Measurements from ENCODE around the gene VPS45.
A peak's percentile ranks its signal among the peaks of the same experiment; 100 is the strongest.
"Not testable (repeated sequence)": the region's sequence is repeated elsewhere in the genome, so short reads cannot be mapped to it uniquely, and the experiment has no call there.

The VPS45 gene

GRCh38 chr1:150138044-150138443 lies 70.5 kb downstream of the VPS45 start:
- no peak for DNase-seq

- no peak for DNase-seq
Measured at GRCh38 chr1:150141452-150141851, 73.9 kb downstream of the VPS45 start.

GRCh38 chr1:150142083-150142482 lies 74.5 kb downstream of the VPS45 start:
- DNase-seq: no peak

GRCh38 chr1:150144606-150145005 lies 77.0 kb downstream of the VPS45 start:
- no peak for DNase-seq

- DNase-seq: not testable (repeated sequence)
Measured at GRCh38 chr1:150146016-150146415, 78.4 kb downstream of the VPS45 start.

- no peak for DNase-seq
Measured at GRCh38 chr1:150146849-150147542, 79.4 kb downstream of the VPS45 start.

GRCh38 chr1:150148837-150149270 lies 81.3 kb downstream of the VPS45 start:
- no peak for DNase-seq

- DNase-seq: peak; percentile 67
Measured at GRCh38 chr1:150149271-150150132, 81.9 kb downstream of the VPS45 start, which contains the start of gene PLEKHO1. Gene PLEKHO1 (plus strand): TSS chr1:150149916. CDS start chr1:150150258, 342 bp downstream.

GRCh38 chr1:150150133-150151021 lies 82.8 kb downstream of the VPS45 start:
- DNase-seq: no peak

GRCh38 chr1:150151291-150152181 lies 84.0 kb downstream of the VPS45 start:
- DNase-seq: no peak

- DNase-seq: no peak
Measured at GRCh38 chr1:150152182-150152536, 84.6 kb downstream of the VPS45 start.

- DNase-seq: no peak
Measured at GRCh38 chr1:150152772-150153456, 85.3 kb downstream of the VPS45 start.

- DNase-seq: no peak
Measured at GRCh38 chr1:150154143-150154542, 86.6 kb downstream of the VPS45 start.

GRCh38 chr1:150155413-150156071 lies 88.0 kb downstream of the VPS45 start:
- DNase-seq: no peak

- DNase-seq: peak; percentile 75
Measured at GRCh38 chr1:150156868-150157603, 89.5 kb downstream of the VPS45 start.

- DNase-seq: no peak
Measured at GRCh38 chr1:150159550-150159949, 92.0 kb downstream of the VPS45 start.

GRCh38 chr1:150160964-150161621 lies 93.5 kb downstream of the VPS45 start:
- no peak for DNase-seq

GRCh38 chr1:150161747-150162581 lies 94.4 kb downstream of the VPS45 start:
- DNase-seq: no peak

- no peak for DNase-seq
Measured at GRCh38 chr1:150162582-150162861, 94.9 kb downstream of the VPS45 start.

Measured in T1000 (cell line).